Activated T-cell treated with anti-CD3 and anti-CD28 coated beads for 1 hour (primary cell): Measurements from ENCODE around the gene DGKB.

Experiments used
- DNase-seq: peaks from one replicate; pipeline ENCODE4 v3.0.0-alpha.2; 2020; ENCODE audit warnings: low read depth

Gene DGKB

DNA sequence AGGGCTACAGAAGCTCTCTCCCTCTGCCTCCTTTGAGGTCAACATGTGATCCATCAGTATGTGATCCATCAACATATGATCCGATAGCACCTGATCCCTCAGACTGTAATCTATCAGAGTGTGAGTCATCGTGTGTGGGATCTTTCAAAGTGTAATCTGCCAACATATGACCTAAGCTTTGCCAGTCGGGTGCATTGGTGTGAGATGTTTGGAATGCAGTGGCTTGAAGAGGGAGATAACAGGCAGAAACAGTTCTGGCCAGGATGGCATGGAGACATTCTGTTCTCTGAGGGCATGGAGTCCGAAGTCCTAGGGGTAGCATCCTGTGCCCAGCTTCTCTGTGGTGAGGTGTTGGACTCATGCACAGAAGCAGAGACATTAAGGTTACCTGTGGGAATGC, 695.4 kb downstream of the DGKB start:
- DNase-seq: no peak

GRCh38 chr7:14206121-14206520, 696.4 kb downstream of the DGKB start:
- DNase-seq: no peak

DNA sequence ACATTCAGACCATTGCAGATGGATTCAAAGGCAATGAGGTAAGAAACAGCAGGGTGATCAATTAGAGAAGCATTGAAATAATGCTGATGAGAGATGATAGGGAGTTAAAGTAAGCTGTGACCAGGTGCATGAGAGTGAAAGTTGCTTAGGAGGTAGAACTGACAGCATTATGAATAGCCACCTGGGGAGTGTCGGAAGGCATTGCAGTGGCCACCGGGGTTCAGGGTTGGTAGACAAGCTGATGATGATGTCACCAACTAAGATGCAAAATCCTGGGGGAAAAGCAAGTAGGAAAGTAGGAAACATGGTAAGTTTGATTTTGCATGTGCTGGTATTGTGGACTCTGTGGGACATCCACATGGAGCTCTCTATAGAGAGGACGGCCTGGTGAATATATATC, 701.2 kb downstream of the DGKB start:
- DNase-seq: no peak

DNA sequence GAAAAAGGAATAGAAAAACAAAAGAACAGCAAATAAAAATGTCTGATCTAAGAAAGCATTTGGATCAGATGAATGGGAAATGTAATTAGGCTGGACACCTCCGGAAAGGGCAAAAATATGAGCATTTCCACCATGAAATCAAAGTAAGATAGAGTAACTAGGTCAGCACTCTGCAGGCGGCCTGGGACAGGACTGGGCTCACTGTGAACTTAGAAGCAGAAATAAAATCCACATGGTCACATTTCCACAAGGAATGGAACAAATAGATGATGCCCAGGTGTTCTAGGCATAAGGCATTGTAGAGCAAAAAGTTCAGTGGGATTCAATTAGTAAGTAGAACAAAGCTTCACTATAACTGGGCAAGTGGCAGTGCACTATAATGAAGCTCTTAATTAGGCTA, 703.2 kb downstream of the DGKB start:
- DNase-seq: no peak

DNA sequence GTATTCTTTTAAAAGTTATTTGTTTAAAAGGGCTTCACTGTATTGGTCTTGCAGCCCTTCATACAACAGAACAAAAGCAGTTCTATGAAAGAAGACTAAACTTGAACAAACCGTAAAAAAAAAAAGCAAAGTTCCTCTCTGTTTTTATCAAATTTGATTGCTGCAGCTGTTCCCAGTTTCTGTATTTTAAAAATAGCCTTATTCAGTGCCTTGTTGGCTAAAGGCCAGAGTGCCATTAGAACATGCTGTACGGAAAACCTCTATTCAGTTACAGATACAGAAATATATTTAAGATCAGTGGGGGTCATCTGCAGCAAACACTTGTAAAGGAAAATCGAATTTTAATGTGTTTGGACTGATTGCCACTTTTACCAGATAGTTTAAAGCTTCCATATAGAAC, 705.3 kb downstream of the DGKB start:
- no peak for DNase-seq

DNA sequence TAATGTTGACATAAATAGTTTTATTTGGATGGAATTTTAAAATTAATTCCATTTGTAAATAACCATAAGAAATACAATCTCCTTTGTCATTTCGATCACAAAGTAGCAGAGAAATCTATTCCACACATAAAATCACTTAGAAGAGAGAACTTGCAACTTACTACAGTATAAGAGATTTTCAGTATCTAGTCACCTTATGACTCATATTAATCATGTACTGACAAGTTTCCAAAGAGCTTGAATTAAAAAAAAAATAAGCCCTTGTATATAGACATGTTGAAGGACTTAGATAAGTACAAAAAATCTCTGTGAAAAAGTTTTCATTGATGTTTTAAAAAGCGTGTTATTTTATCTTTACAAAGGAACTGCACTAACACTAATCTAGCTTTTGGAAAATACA, 706.0 kb downstream of the DGKB start:
- DNase-seq: no peak

GRCh38 chr7:14195871-14196270, 706.7 kb downstream of the DGKB start:
- DNase-seq: no peak

GRCh38 chr7:14195079-14195478, 707.5 kb downstream of the DGKB start:
- DNase-seq: no peak

GRCh38 chr7:14191686-14192098, 710.9 kb downstream of the DGKB start:
- DNase-seq: no peak

DNA sequence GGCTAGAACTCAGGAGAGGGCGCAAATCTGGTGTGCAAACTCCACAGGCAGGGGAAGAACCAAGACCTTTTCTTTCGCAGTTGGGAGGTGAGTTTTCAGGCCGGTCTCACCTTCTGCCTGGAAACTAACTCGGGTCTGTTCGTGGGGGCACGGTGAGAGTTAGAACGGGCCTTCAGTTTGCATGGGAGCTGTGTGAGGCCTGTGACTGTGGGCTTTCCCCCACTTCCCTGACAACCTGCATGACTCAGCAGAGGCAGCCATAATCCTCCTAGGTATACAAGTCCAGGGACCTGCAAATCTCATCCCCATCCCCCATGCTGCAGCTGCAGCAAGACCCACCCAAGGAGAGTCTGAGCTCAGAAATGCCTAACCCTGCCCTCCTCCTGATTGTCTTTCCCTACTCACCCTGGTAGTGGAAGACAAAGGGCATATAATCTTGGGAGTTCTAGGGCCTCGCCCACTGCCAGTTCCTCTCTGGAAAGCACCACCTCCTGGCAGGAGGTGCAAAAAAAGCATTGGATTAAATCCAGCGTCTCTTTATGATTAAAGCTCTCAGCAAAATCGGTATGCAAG, 718.2 kb downstream of the DGKB start:
- DNase-seq: no peak

- DNase-seq: no peak
Measured at GRCh38 chr7:14179781-14180180, 722.8 kb downstream of the DGKB start.

DNA sequence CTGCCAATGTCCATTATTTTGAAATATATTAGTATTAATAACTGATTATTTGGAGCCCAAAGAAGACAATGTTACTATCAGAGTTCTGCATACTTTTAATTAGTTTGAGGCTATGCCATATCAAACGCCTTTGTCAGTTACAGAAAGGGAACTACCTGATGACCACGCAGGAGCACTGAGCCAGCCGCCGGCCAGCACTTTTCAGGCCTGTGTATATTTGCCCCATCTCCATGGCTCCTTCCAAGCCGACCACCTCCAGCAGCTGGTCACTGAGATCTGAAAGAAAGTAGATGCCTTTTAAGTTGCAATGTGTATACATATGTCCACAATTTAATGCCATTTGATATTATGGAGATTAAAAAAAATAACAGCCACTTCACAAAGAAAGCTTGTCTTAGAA, 724.7 kb downstream of the DGKB start:
- DNase-seq: no peak

GRCh38 chr7:14170872-14171271, 731.7 kb downstream of the DGKB start:
- no peak for DNase-seq

DNA sequence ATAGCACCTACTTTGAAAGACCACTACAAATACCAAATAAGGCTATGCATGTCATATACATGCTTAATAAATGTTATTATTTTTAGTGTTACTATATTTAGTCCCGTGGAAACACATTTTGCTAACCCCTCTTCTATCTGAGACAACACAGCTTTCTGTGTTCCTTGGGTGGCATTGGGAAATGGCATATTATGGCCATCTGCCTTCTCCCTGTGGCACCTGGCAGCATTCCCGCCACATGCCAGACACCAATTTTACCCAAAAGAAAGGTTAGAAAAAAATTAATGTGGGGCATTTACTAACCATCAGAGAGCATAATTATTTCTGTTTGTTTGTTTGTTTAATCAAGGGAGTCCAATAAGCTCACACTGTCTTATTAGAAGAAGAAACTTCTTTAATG, 744.4 kb downstream of the DGKB start:
- DNase-seq: no peak

DNA sequence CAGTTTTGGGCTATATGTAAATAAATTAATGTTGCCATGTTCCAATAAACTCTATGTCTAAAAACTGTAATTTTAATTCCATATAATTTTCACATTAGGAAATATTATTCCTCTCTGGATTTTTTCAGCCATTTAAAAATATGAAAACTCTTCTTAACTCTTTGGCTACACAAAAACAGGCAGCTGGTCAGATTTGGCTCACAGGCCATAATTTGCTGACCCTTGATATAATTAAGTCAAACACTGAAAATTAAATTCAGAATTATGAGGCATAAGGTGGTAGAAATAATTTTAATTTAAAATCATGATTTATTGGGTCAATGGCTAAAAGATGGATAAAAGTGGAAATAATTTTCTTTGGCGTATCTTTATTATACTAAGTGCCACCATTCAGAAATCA, 746.1 kb downstream of the DGKB start:
- no peak for DNase-seq

DNA sequence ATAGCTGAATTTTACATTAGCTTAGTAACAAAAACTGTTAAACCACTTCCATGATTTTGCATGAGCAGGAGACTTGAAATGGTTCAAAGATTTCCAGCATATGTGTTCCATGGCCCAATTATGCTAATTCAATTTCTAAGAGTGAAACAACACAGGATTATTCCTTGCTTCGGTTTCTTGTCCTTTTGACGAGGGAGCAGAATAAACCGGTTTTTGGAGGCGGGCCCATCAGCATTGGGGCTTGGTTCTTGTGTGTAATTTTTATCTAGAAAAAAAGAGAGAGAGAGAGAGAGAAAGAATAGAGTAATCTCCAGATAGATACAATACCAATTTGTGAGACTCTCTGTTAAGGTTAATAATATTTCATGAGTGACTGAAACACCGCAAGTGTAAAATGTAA, 753.6 kb downstream of the DGKB start:
- no peak for DNase-seq

- no peak for DNase-seq
Measured at GRCh38 chr7:14147532-14147931, 755.0 kb downstream of the DGKB start.

DNA sequence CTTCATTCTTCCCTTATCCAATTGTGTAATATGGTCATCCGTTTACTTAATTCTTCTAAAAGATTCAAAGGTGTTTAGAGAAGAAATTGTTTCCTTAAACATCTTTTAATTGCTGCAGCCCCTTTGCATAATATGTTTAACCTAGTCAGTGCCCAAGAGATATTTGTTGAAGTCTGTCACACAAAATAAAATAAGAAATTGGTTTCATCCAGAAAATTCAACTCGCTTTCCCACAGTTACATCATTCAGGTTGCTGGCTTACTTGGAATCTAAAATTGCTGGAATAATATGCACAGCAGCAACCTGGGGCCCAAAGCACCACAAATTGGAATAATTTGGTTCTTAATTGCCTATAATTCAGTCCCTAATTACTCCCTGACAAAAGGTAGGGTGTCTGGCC, 758.0 kb downstream of the DGKB start:
- no peak for DNase-seq

DNA sequence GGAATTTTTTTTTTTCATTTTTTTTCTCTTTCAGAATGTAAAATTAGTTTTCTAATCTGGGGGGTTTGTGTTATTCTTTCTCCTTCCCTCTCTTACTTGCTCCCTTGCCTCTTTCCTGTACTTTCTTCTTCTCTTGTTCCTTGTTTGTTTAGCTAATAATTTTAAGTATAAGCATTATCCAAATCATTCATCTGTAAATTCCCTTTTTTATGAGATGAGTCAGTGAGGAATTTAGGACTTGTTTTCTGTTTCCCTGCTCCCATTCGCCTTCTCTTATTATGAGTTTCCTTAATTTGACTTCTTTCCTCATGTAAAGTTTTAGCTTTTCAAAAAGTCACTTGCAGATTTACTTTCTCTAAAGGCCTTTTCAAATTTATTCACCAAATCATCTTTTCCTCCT, 758.4 kb downstream of the DGKB start:
- no peak for DNase-seq

- DNase-seq: no peak
Measured at GRCh38 chr7:14137676-14138075, 764.9 kb downstream of the DGKB start.

- DNase-seq: no peak
Measured at GRCh38 chr7:14133752-14134151, 768.8 kb downstream of the DGKB start.

DNA sequence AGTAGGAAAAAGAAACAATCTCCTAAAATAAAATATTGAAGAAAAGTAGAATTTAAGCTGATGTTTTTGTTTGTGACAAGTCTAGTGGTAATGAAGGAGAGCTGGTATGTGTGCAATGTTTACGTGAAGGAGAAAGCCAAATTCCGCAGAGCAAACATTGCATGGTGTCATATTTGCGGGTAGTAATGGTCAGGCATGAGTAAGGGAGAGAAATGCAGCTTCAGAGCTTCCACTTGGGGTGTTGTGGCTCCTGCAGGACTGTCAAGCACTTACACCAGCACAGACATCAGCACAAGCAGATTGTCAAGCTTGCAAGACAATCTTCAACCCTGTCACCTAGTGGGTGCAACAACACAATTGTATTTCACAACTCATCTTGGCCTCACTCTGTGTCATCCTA, 776.6 kb downstream of the DGKB start:
- DNase-seq: no peak

DNA sequence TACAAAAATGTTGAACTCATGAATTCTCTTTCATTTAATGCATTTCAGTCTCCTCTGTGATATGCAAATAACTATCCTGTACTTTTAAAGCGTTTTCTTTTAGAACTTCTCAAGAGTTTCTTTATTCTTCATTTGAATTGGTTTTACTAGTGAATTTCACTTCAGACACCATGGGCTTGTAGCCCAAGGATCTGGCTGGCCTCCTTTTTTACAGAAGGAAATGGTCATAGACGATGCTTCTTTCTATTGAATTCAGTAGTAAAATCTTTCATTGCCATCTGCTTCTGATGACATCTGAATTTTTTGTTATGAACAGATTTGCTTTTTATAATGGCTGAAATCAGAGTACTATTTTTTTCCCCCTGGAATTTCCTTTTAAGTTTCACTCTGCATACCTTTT, 777.8 kb downstream of the DGKB start:
- DNase-seq: no peak

GRCh38 chr7:14123923-14124322, 778.6 kb downstream of the DGKB start:
- DNase-seq: no peak

DNA sequence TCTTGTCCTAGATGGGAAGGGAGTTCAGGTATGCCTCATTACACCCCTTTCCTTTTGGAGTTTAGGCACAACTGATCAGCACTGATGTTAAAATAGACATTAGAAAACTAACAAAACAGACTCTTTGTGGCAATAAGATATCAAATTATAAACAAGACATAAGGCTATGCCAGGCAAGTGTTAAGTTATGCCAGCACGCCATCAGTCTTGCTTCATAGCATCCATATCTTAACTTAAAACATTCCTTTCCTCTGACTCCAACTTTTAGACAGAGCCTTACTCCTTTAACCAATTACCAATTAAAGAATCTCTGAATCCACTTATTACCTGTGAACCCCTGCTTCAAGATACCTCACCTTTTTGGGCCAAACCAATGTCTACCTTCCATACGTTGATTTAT, 786.9 kb downstream of the DGKB start:
- DNase-seq: no peak
